GM18519 (cell line): Measurements from ENCODE around the gene LEP.
A peak's percentile ranks its signal among the peaks of the same experiment; 100 is the strongest.

Source experiments
- ATAC-seq: cut with Tn5 transposase; IDR thresholded peaks from one replicate; pipeline ENCODE4 v1.9.1; 2021; ENCODE audit warnings: mild to moderate bottlenecking, moderate library complexity; ENCODE audit not compliant: unreplicated experiment, low FRiP score

The LEP gene

GRCh38 chr7:128240696-128241386, at the start of gene LEP:
TSS of gene LEP (plus strand) at chr7:128241278. CDS start at chr7:128252019, 10,741 bp downstream.
- ATAC-seq = no peak

- no peak for ATAC-seq
Observed at GRCh38 chr7:128192497-128193142, 48.5 kb upstream of the LEP start.

GRCh38 chr7:128194533-128195282, 46.4 kb upstream of the LEP start:
- no peak for ATAC-seq

- no peak for ATAC-seq
Observed at GRCh38 chr7:128197589-128197988, 43.5 kb upstream of the LEP start.

GRCh38 chr7:128197989-128198580, 43.0 kb upstream of the LEP start:
- no peak for ATAC-seq

GRCh38 chr7:128200376-128200775, 40.7 kb upstream of the LEP start:
- no peak for ATAC-seq

- ATAC-seq = no peak
Observed at GRCh38 chr7:128201067-128201689, 39.9 kb upstream of the LEP start.

- no peak for ATAC-seq
Observed at GRCh38 chr7:128201690-128202085, 39.4 kb upstream of the LEP start.

GRCh38 chr7:128202287-128202957, 38.7 kb upstream of the LEP start:
- ATAC-seq = no peak

- no peak for ATAC-seq
Observed at GRCh38 chr7:128203047-128203491, 38.0 kb upstream of the LEP start.

- ATAC-seq = no peak
Observed at GRCh38 chr7:128203710-128204214, 37.3 kb upstream of the LEP start.

- ATAC-seq = no peak
Observed at GRCh38 chr7:128204455-128204854, 36.6 kb upstream of the LEP start.

- ATAC-seq = no peak
Observed at GRCh38 chr7:128205068-128205467, 36.0 kb upstream of the LEP start.

GRCh38 chr7:128206017-128206746, 34.9 kb upstream of the LEP start:
- no peak for ATAC-seq

GRCh38 chr7:128206747-128207500, 34.2 kb upstream of the LEP start:
- no peak for ATAC-seq

GRCh38 chr7:128207609-128208008, 33.5 kb upstream of the LEP start:
- no peak for ATAC-seq

GRCh38 chr7:128209229-128210035, 31.6 kb upstream of the LEP start:
- peak; percentile 45 for ATAC-seq

- ATAC-seq = no peak
Observed at GRCh38 chr7:128210036-128210347, 31.1 kb upstream of the LEP start.
